Osteocyte (in vitro differentiated cells): ENCODE data around the gene ARSI. TPM values are rescaled to one million over a fixed set of nuclear protein-coding genes. Genes with fewer than 3 reads are reported as not detected.

Experiments used
- DNase-seq: peaks from one replicate; pipeline ENCODE4 v3.0.0; 2021; ENCODE audit warnings: mixed read lengths; ENCODE audit not compliant: unreplicated experiment; ENCODE audit errors: extremely low spot score
- H3K27ac Mint-ChIP-seq: one replicate; pipeline ENCODE4 v1.8.0; 2021; ENCODE audit warnings: mild to moderate bottlenecking, mixed read lengths; ENCODE audit not compliant: unreplicated experiment
- H3K27me3 Mint-ChIP-seq: one replicate; pipeline ENCODE4 v1.8.0; 2021; ENCODE audit warnings: mixed read lengths; ENCODE audit not compliant: unreplicated experiment
- H3K36me3 Mint-ChIP-seq: one replicate; pipeline ENCODE4 v1.8.0; 2021; ENCODE audit warnings: mixed read lengths; ENCODE audit not compliant: unreplicated experiment
- H3K4me1 Mint-ChIP-seq: one replicate; pipeline ENCODE4 v1.8.0; 2021; ENCODE audit warnings: mixed read lengths; ENCODE audit not compliant: unreplicated experiment
- H3K4me3 Mint-ChIP-seq: one replicate; pipeline ENCODE4 v1.8.0; 2021; ENCODE audit warnings: mild to moderate bottlenecking, moderate library complexity, mixed read lengths; ENCODE audit not compliant: unreplicated experiment
- H3K9me3 Mint-ChIP-seq: one replicate; pipeline ENCODE4 v1.8.0; 2021; ENCODE audit warnings: mixed read lengths; ENCODE audit not compliant: unreplicated experiment
- CTCF ChIP-seq: fragments of 200-600 bp; sonication (generic); IDR thresholded peaks from 2 replicates; pipeline ENCODE4 v1.5.0; 2021; ENCODE audit warnings: antibody characterized with exemption, mild to moderate bottlenecking, moderate library complexity
- total RNA-seq: library from RNA; stranded (reverse); gene quantifications from 2 replicates; pipeline ENCODE4 v1.2.1, GENCODE V29; 2021

Gene ARSI
- total RNA-seq, 1 donor from 2014 or later, result 0.51 TPM

- Mint-ChIP-seq H3K36me3 (no peaks in the 10 kb centered on the region), H3K27ac (no peak overlapping the region), H3K27me3 (peaks cover 12% of the 10 kb centered on the region), H3K4me1 (peaks cover 6% of the 10 kb centered on the region), H3K9me3 (no peaks in the 10 kb centered on the region), H3K4me3 (no peak overlapping the region)
- no peak for DNase-seq
- no peak for TF ChIP-seq CTCF
These were observed 25.7 kb downstream of the ARSI start for GRCh38 chr5:150277043-150277442.

- no peak overlapping the region for H3K27ac Mint-ChIP-seq
- no peaks in the 10 kb centered on the region for H3K36me3 Mint-ChIP-seq
- no peaks in the 10 kb centered on the region for H3K9me3 Mint-ChIP-seq
- no peak overlapping the region for H3K4me3 Mint-ChIP-seq
- H3K27me3 Mint-ChIP-seq, result no peaks in the 10 kb centered on the region
- no peak for DNase-seq
- no peak for TF ChIP-seq CTCF
- peaks cover 12% of the 10 kb centered on the region for H3K4me1 Mint-ChIP-seq
These were observed 27.9 kb downstream of the ARSI start for GRCh38 chr5:150274811-150275210.

- Mint-ChIP-seq H3K4me3 (no peak overlapping the region), H3K27me3 (no peaks in the 10 kb centered on the region), H3K9me3 (no peaks in the 10 kb centered on the region), H3K36me3 (no peaks in the 10 kb centered on the region), H3K4me1 (peaks cover 6% of the 10 kb centered on the region), H3K27ac (no peak overlapping the region)
- TF ChIP-seq CTCF, result peak; percentile 65
- no peak for DNase-seq
These were observed 30.2 kb downstream of the ARSI start for GRCh38 chr5:150272531-150272930.

- Mint-ChIP-seq H3K27ac (no peak overlapping the region), H3K27me3 (no peaks in the 10 kb centered on the region), H3K9me3 (no peaks in the 10 kb centered on the region), H3K4me3 (no peak overlapping the region), H3K36me3 (no peaks in the 10 kb centered on the region), H3K4me1 (peaks cover 8% of the 10 kb centered on the region)
- DNase-seq, result no peak
- TF ChIP-seq CTCF, result no peak
These were observed 30.8 kb downstream of the ARSI start for GRCh38 chr5:150271923-150272322.

GRCh38 chr5:150271296-150271692, 31.4 kb downstream of the ARSI start:
- H3K27me3 Mint-ChIP-seq, result no peaks in the 10 kb centered on the region
- H3K4me3 Mint-ChIP-seq, result no peak overlapping the region
- H3K27ac Mint-ChIP-seq, result no peak overlapping the region
- peaks cover 12% of the 10 kb centered on the region for H3K4me1 Mint-ChIP-seq
- DNase-seq, result no peak
- no peaks in the 10 kb centered on the region for H3K9me3 Mint-ChIP-seq
- no peaks in the 10 kb centered on the region for H3K36me3 Mint-ChIP-seq
- TF ChIP-seq CTCF, result no peak
